Neural crest cell (in vitro differentiated cells): ENCODE data around the gene TMEM170A. TPM values are rescaled to one million over a fixed set of nuclear protein-coding genes. Genes with fewer than 3 reads are reported as not detected.
"Not testable (repeated sequence)": the region's sequence is repeated elsewhere in the genome, so short reads cannot be mapped to it uniquely, and the experiment has no call there.

Experiments used
- DNase-seq: peaks from one replicate; pipeline ENCODE4 v3.0.0; 2021; ENCODE audit warnings: low read depth, mixed read lengths, low spot score
- H3K27ac Mint-ChIP-seq: one replicate; pipeline ENCODE4 v1.8.0; 2021; ENCODE audit warnings: mild to moderate bottlenecking, mixed read lengths; ENCODE audit not compliant: unreplicated experiment
- H3K27me3 Mint-ChIP-seq: 2 replicates; pipeline ENCODE4 v1.8.0; 2021; ENCODE audit warnings: low read depth, mild to moderate bottlenecking, mixed read lengths
- H3K36me3 Mint-ChIP-seq: 2 replicates; pipeline ENCODE4 v1.8.0; 2021; ENCODE audit warnings: low read depth, mild to moderate bottlenecking, mixed read lengths
- H3K4me1 Mint-ChIP-seq: 2 replicates; pipeline ENCODE4 v1.8.0; 2021; ENCODE audit warnings: mixed read lengths
- H3K4me3 Mint-ChIP-seq: one replicate; pipeline ENCODE4 v1.8.0; 2021; ENCODE audit warnings: mild to moderate bottlenecking, mixed read lengths
- H3K9me3 Mint-ChIP-seq: 2 replicates; pipeline ENCODE4 v1.8.0; 2021; ENCODE audit warnings: mixed read lengths
- CTCF ChIP-seq: fragments of 200-600 bp; sonication (generic); conservative IDR thresholded peaks from 2 replicates; pipeline ENCODE4 v1.5.0; 2021; ENCODE audit warnings: antibody characterized with exemption, mild to moderate bottlenecking
- total RNA-seq: library from RNA; stranded (reverse); gene quantifications from 2 replicates; pipeline ENCODE4 v1.2.1, GENCODE V29; 2021

The TMEM170A gene
- total RNA-seq, 1 donor from 2014 or later, result 50.5 TPM

GRCh38 chr16:75459691-75460090, 4.8 kb downstream of the TMEM170A start:
- DNase-seq, result no peak
- TF ChIP-seq CTCF, result no peak
- no peak overlapping the region for H3K27ac Mint-ChIP-seq
- peaks cover 55% of the 10 kb centered on the region for H3K4me1 Mint-ChIP-seq
- no peaks in the 10 kb centered on the region for H3K27me3 Mint-ChIP-seq
- no peak overlapping the region for H3K4me3 Mint-ChIP-seq
- H3K9me3 Mint-ChIP-seq, result no peaks in the 10 kb centered on the region
- peaks cover 2% of the 10 kb centered on the region for H3K36me3 Mint-ChIP-seq

- no peak for TF ChIP-seq CTCF
Observed at GRCh38 chr16:75458439-75458838, 6.0 kb downstream of the TMEM170A start.

GRCh38 chr16:75458029-75458428, 6.5 kb downstream of the TMEM170A start:
- Mint-ChIP-seq H3K4me1 (peaks cover 64% of the 10 kb centered on the region), H3K36me3 (peaks cover 2% of the 10 kb centered on the region), H3K27ac (no peak overlapping the region), H3K4me3 (peak overlapping the region; percentile 5), H3K9me3 (no peaks in the 10 kb centered on the region), H3K27me3 (no peaks in the 10 kb centered on the region)
- TF ChIP-seq CTCF, result no peak
- no peak for DNase-seq

More at GRCh38 chr16:75458439-75458838, 6.0 kb downstream of the TMEM170A start:
- peak overlapping the region; percentile 5 for H3K4me3 Mint-ChIP-seq
- DNase-seq, result no peak
- peaks cover 2% of the 10 kb centered on the region for H3K36me3 Mint-ChIP-seq
- no peak overlapping the region for H3K27ac Mint-ChIP-seq
- no peaks in the 10 kb centered on the region for H3K27me3 Mint-ChIP-seq
- peaks cover 64% of the 10 kb centered on the region for H3K4me1 Mint-ChIP-seq
- H3K9me3 Mint-ChIP-seq, result no peaks in the 10 kb centered on the region

- H3K36me3 Mint-ChIP-seq, result peaks cover 7% of the 10 kb centered on the region
- H3K27me3 Mint-ChIP-seq, result no peaks in the 10 kb centered on the region
- no peak overlapping the region for H3K4me3 Mint-ChIP-seq
- no peak for TF ChIP-seq CTCF
- no peaks in the 10 kb centered on the region for H3K9me3 Mint-ChIP-seq
- no peak overlapping the region for H3K27ac Mint-ChIP-seq
- DNase-seq, result no peak
- peaks cover 61% of the 10 kb centered on the region for H3K4me1 Mint-ChIP-seq
Observed at GRCh38 chr16:75457485-75458021, 6.9 kb downstream of the TMEM170A start.

GRCh38 chr16:75456971-75457370, 7.5 kb downstream of the TMEM170A start:
- no peak overlapping the region for H3K27ac Mint-ChIP-seq
- peaks cover 58% of the 10 kb centered on the region for H3K4me1 Mint-ChIP-seq
- no peak overlapping the region for H3K4me3 Mint-ChIP-seq
- no peak for DNase-seq
- peaks cover 8% of the 10 kb centered on the region for H3K36me3 Mint-ChIP-seq
- H3K27me3 Mint-ChIP-seq, result no peaks in the 10 kb centered on the region
- H3K9me3 Mint-ChIP-seq, result no peaks in the 10 kb centered on the region
- TF ChIP-seq CTCF, result no peak

- not testable (repeated sequence) for H3K27ac Mint-ChIP-seq
Observed at GRCh38 chr16:75456486-75456885, 8.0 kb downstream of the TMEM170A start.

More at GRCh38 chr16:75456486-75456885, 8.0 kb downstream of the TMEM170A start:
- not testable (repeated sequence) for H3K36me3 Mint-ChIP-seq, H3K27me3 Mint-ChIP-seq, H3K9me3 Mint-ChIP-seq, DNase-seq
- Mint-ChIP-seq H3K4me3 (peak overlapping the region; percentile 23), H3K4me1 (peaks cover 53% of the 10 kb centered on the region)
